IMR-90 (cell line): ENCODE results near the gene SAA4. TPM values are rescaled to one million over a fixed set of nuclear protein-coding genes. Genes with fewer than 3 reads are reported as not detected.

Source experiments
- ATAC-seq: fragments of 200-7000 bp; cut with Tn5 transposase; 2 replicates; pipeline ENCODE4 v1.9.1; 2020; ENCODE audit warnings: low read depth, mild to moderate bottlenecking, moderate library complexity
- BruUV-seq: library from RNA; stranded (reverse); fragments of 400-500 nt; replicated peaks from 2 replicates; lab custom pipeline; 2021; lab: Mats Ljungman, UMichigan
- CTCF ChIA-PET: fragments of 300-600 bp; formaldehyde crosslinking; extraction: SDS; loops from one replicate; lab custom pipeline; 2021; ENCODE audit warnings: antibody characterized with exemption; lab: Yijun Ruan, JAX
- POLR2A ChIA-PET: fragments of 300-600 bp; sonication (Branson Sonifier 250); formaldehyde crosslinking; loops from one replicate; lab custom pipeline; 2022; ENCODE audit warnings: antibody characterized with exemption; ENCODE audit not compliant: unreplicated experiment; lab: Charles Lee
- DNase-seq: peaks from one replicate; pipeline ENCODE4 v3.0.0; 2013
- H2AFZ ChIP-seq: replicated peaks from 2 replicates; pipeline ENCODE3; 2013; ENCODE audit warnings: low read length, mild to moderate bottlenecking; ENCODE audit not compliant: poor library complexity
- H2AK5ac ChIP-seq: 2 replicates; pipeline ENCODE4 v1.6.1; 2013; ENCODE audit warnings: low read depth, low read length, inconsistent platforms
- H2AK9ac ChIP-seq: replicated peaks from 2 replicates; pipeline ENCODE3; 2013; ENCODE audit warnings: mild to moderate bottlenecking, low read depth, low read length, moderate library complexity; ENCODE audit not compliant: poor library complexity
- H2BK120ac ChIP-seq: 2 replicates; pipeline ENCODE4 v1.6.1; 2013; ENCODE audit warnings: low read depth, low read length, inconsistent platforms
- H2BK15ac ChIP-seq: 3 replicates; pipeline ENCODE4 v1.6.1; 2013; ENCODE audit warnings: low read depth, low read length, inconsistent platforms
- H2BK20ac ChIP-seq: 2 replicates; pipeline ENCODE4 v1.6.1; 2013; ENCODE audit warnings: low read depth, mild to moderate bottlenecking, inconsistent platforms, low read length, moderate library complexity
- H2BK5ac ChIP-seq: 2 replicates; pipeline ENCODE4 v1.6.1; 2013; ENCODE audit warnings: mild to moderate bottlenecking, low read depth, low read length, inconsistent platforms; ENCODE audit not compliant: poor library complexity, severe bottlenecking
- H3K14ac ChIP-seq: replicated peaks from 2 replicates; pipeline ENCODE4 v1.6.1; 2013; ENCODE audit warnings: low read depth, low read length, inconsistent platforms
- H3K18ac ChIP-seq: 2 replicates; pipeline ENCODE4 v1.6.1; 2013; ENCODE audit warnings: low read depth, low read length, control low read depth
- H3K23ac ChIP-seq: 2 replicates; pipeline ENCODE4 v1.6.1; 2013; ENCODE audit warnings: low read depth, low read length, inconsistent platforms
- H3K27ac ChIP-seq: 2 replicates; pipeline ENCODE4 v1.5.1; 2013; ENCODE audit warnings: mild to moderate bottlenecking, control low read depth, low read length; ENCODE audit not compliant: insufficient read depth
- H3K27me3 ChIP-seq: 2 replicates; pipeline ENCODE4 v1.6.1; 2013; ENCODE audit warnings: low read length; ENCODE audit not compliant: control insufficient read depth, insufficient read depth
- H3K36me3 ChIP-seq: 2 replicates; pipeline ENCODE4 v1.6.1; 2013; ENCODE audit warnings: low read length, mixed read lengths; ENCODE audit not compliant: control insufficient read depth, insufficient read depth
- H3K4ac ChIP-seq: 2 replicates; pipeline ENCODE4 v1.6.1; 2013; ENCODE audit warnings: low read depth, low read length, inconsistent platforms
- H3K4me1 ChIP-seq: 2 replicates; pipeline ENCODE4 v1.6.1; 2013; ENCODE audit warnings: low read length, mixed read lengths; ENCODE audit not compliant: control insufficient read depth, insufficient read depth
- H3K4me2 ChIP-seq: 2 replicates; pipeline ENCODE4 v1.6.1; 2013; ENCODE audit warnings: low read depth, mild to moderate bottlenecking, control low read depth, low read length, moderate library complexity
- H3K4me3 ChIP-seq: 2 replicates; pipeline ENCODE4 v1.5.1; 2013; ENCODE audit warnings: low read depth, mild to moderate bottlenecking, control low read depth, low read length, moderate library complexity; ENCODE audit not compliant: insufficient read depth
- H3K56ac ChIP-seq: 2 replicates; pipeline ENCODE4 v1.6.1; 2013; ENCODE audit warnings: low read length, inconsistent platforms; ENCODE audit not compliant: insufficient read depth; ENCODE audit errors: extremely low read depth
- H3K79me1 ChIP-seq, 2 experiments: 2 replicates each; pipeline ENCODE4 v1.6.1; 2013; ENCODE audit warnings: low read length in 2 of 2, inconsistent platforms in 1 of 2, low read depth in 1 of 2
- H3K9ac ChIP-seq: 2 replicates; pipeline ENCODE4 v1.6.1; 2013; ENCODE audit warnings: low read depth, low read length, control low read depth
- H3K9me1 ChIP-seq: 2 replicates; pipeline ENCODE4 v1.6.1; 2013; ENCODE audit warnings: low read length, inconsistent platforms; ENCODE audit not compliant: insufficient read depth
- H3K9me3 ChIP-seq: 2 replicates; pipeline ENCODE4 v1.6.1; 2013; ENCODE audit warnings: low read length; ENCODE audit not compliant: control insufficient read depth, insufficient read depth
- H4K20me1 ChIP-seq: 2 replicates; pipeline ENCODE4 v1.6.1; 2013; ENCODE audit warnings: low read length, inconsistent platforms; ENCODE audit not compliant: insufficient read depth
- H4K5ac ChIP-seq: 2 replicates; pipeline ENCODE4 v1.6.1; 2013; ENCODE audit warnings: mild to moderate bottlenecking, low read depth, low read length, control low read depth
- H4K8ac ChIP-seq, 2 experiments: 2 replicates each; pipeline ENCODE4 v1.6.1; 2013; ENCODE audit warnings: low read depth in 2 of 2, low read length in 2 of 2, control low read depth in 1 of 2, inconsistent platforms in 1 of 2
- H4K91ac ChIP-seq: 2 replicates; pipeline ENCODE4 v1.6.1; 2013; ENCODE audit warnings: low read depth, low read length, inconsistent platforms; ENCODE audit not compliant: insufficient read depth
- CHD1 ChIP-seq: IDR thresholded peaks from 2 replicates; pipeline ENCODE4 v1.6.1; 2012; ENCODE audit warnings: low read depth, low read length, improper control_type of control experiment
- FOS ChIP-seq: fragments of 150-350 bp; IDR thresholded peaks from 2 replicates; pipeline ENCODE4 v1.6.1; 2016; ENCODE audit warnings: low read depth, low read length
- MAFK ChIP-seq: IDR thresholded peaks from 2 replicates; pipeline ENCODE4 v1.6.1; 2012; ENCODE audit warnings: low read depth, low read length, improper control_type of control experiment
- MAZ ChIP-seq: IDR thresholded peaks from 2 replicates; pipeline ENCODE4 v1.6.1; 2012; ENCODE audit warnings: low read depth, mild to moderate bottlenecking, low read length, improper control_type of control experiment, moderate library complexity, borderline replicate concordance
- NFE2L2 ChIP-seq: fragments of 150-350 bp; IDR thresholded peaks from 2 replicates; pipeline ENCODE4 v1.6.1; 2016; ENCODE audit warnings: low read depth, mild to moderate bottlenecking, low read length
- POLR2A ChIP-seq: IDR thresholded peaks from 2 replicates; pipeline ENCODE4 v1.6.1; 2012; ENCODE audit warnings: mild to moderate bottlenecking, low read depth, low read length
- RAD21 ChIP-seq: IDR thresholded peaks from 2 replicates; pipeline ENCODE4 v1.6.1; 2012; ENCODE audit warnings: low read length, improper control_type of control experiment
- RCOR1 ChIP-seq: IDR thresholded peaks from 2 replicates; pipeline ENCODE4 v1.6.1; 2012; ENCODE audit warnings: mild to moderate bottlenecking, low read length, improper control_type of control experiment; ENCODE audit not compliant: insufficient replicate concordance
- RFX5 ChIP-seq: IDR thresholded peaks from 2 replicates; pipeline ENCODE4 v1.8.0; 2012; ENCODE audit warnings: low read depth, mild to moderate bottlenecking, low read length, moderate library complexity
- SMC3 ChIP-seq: fragments of 150-350 bp; IDR thresholded peaks from 2 replicates; pipeline ENCODE4 v1.6.1; 2016; ENCODE audit warnings: low read depth, mild to moderate bottlenecking, antibody characterized with exemption, low read length, moderate library complexity
- WGBS, 2 experiments: methylation state at CpG; one replicate each; pipeline versions ENCODE4 v1.1.5 to v1.1.7; 2013; ENCODE audit warnings: missing lambda C conversion rate in 2 of 2; ENCODE audit not compliant: insufficient read length in 1 of 2; ENCODE audit errors: extremely low coverage in 2 of 2; 5-methylcytosine and 5-hydroxymethylcytosine counted together
- dilution Hi-C: fragments of 300-500 bp; cut with HindIII; formaldehyde crosslinking; loops from one replicate; pipeline ENCODE4 v1.14.3; 2018; ENCODE audit warnings: low sequenced_read_pairs; ENCODE audit not compliant: unreplicated experiment
- in situ Hi-C: fragments of 300-500 bp; cut with MboI; formaldehyde crosslinking; loops from 3 replicates; pipeline ENCODE4 v1.14.3; 2019; ENCODE audit warnings: low sequenced_read_pairs, inconsistent platforms, mixed read lengths
- intact Hi-C: fragments of 100-400 bp; cut with micrococcal nuclease; formaldehyde crosslinking; loops from 2 replicates; pipeline ENCODE4 v1.10.0; 2022
- polyA plus RNA-seq, 3 experiments: library from polyadenylated mRNA; depleted of rRNA; stranded (reverse); fragments of >200 nt; gene quantifications; 2 replicates each; pipeline ENCODE4 v1.2.3, GENCODE V29; 2012; ENCODE audit warnings: low replicate concordance in 1 of 3
- total RNA-seq: library from RNA; depleted of rRNA; stranded (reverse); fragments of >200 nt; gene quantifications from 2 replicates; pipeline ENCODE4 v1.2.3, GENCODE V29; 2012
- TF ChIP-seq, protein P1 (sequence below): conservative IDR thresholded peaks from 2 replicates; pipeline ENCODE4 v1.5.1; 2012; ENCODE audit warnings: mild to moderate bottlenecking, low read depth, low read length, improper control_type of control experiment
- TF ChIP-seq, protein P2 (sequence below): fragments of 150-350 bp; IDR thresholded peaks from 2 replicates; pipeline ENCODE4 v1.6.1; 2016; ENCODE audit warnings: low read depth, mild to moderate bottlenecking, low read length, moderate library complexity, borderline replicate concordance
- TF ChIP-seq, protein P3 (sequence below): fragments of 150-350 bp; IDR thresholded peaks from 2 replicates; pipeline ENCODE4 v1.6.1; 2017; ENCODE audit warnings: mild to moderate bottlenecking, antibody characterized with exemption, low read length, low read depth

Gene SAA4
- total and polyA plus RNA-seq, 2 of the 4 experiments (the other 2 are of a cell fraction) = not detected

DNA sequence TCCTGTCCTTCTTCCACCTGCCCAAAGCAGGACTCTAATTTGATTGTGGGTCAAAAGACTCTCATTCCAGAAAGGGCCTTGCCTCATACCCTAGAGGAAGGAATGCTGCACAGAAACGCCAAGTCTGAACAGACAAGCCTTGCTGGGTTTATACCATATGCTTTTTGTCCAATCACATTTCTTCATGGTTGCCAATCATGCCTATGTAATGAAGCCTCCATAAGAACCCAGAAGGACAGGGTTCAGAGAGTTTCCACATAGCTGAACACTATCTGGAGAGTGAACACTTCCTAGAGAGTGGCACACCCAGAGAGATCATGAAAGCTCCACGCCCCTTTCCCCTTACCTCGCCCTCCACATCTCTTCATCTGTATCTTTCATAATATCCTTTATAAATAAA is 16.6 kb upstream of the SAA4 start:
- H3K14ac ChIP-seq = no peak overlapping the region
- intact Hi-C loops = no loop called here
- H3K9ac ChIP-seq = no peak overlapping the region
- no peak overlapping the region for H3K18ac ChIP-seq
- no peak overlapping the region for H4K8ac ChIP-seq
- no peak overlapping the region for H3K56ac ChIP-seq
- no peak overlapping the region for H3K4me3 ChIP-seq
- H2BK5ac ChIP-seq = no peak overlapping the region
- H3K4me2 ChIP-seq = no peak overlapping the region
- H4K91ac ChIP-seq = no peak overlapping the region
- no peak overlapping the region for H3K4ac ChIP-seq
- no peak overlapping the region for H2BK20ac ChIP-seq
- H4K5ac ChIP-seq = no peak overlapping the region
- TF ChIP-seq MAFK = no peak
- TF ChIP-seq RAD21 = no peak
- no peak for TF ChIP-seq CHD1
- no peak for TF ChIP-seq FOS
- no peak for TF ChIP-seq RCOR1
- TF ChIP-seq, protein P1, sequence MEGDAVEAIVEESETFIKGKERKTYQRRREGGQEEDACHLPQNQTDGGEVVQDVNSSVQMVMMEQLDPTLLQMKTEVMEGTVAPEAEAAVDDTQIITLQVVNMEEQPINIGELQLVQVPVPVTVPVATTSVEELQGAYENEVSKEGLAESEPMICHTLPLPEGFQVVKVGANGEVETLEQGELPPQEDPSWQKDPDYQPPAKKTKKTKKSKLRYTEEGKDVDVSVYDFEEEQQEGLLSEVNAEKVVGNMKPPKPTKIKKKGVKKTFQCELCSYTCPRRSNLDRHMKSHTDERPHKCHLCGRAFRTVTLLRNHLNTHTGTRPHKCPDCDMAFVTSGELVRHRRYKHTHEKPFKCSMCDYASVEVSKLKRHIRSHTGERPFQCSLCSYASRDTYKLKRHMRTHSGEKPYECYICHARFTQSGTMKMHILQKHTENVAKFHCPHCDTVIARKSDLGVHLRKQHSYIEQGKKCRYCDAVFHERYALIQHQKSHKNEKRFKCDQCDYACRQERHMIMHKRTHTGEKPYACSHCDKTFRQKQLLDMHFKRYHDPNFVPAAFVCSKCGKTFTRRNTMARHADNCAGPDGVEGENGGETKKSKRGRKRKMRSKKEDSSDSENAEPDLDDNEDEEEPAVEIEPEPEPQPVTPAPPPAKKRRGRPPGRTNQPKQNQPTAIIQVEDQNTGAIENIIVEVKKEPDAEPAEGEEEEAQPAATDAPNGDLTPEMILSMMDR = no peak
- no peak for TF ChIP-seq NFE2L2
- TF ChIP-seq SMC3 = no peak
- no peak for TF ChIP-seq MAZ
- TF ChIP-seq, protein P2, sequence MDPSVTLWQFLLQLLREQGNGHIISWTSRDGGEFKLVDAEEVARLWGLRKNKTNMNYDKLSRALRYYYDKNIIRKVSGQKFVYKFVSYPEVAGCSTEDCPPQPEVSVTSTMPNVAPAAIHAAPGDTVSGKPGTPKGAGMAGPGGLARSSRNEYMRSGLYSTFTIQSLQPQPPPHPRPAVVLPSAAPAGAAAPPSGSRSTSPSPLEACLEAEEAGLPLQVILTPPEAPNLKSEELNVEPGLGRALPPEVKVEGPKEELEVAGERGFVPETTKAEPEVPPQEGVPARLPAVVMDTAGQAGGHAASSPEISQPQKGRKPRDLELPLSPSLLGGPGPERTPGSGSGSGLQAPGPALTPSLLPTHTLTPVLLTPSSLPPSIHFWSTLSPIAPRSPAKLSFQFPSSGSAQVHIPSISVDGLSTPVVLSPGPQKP = no peak
- TF ChIP-seq, protein P3, sequence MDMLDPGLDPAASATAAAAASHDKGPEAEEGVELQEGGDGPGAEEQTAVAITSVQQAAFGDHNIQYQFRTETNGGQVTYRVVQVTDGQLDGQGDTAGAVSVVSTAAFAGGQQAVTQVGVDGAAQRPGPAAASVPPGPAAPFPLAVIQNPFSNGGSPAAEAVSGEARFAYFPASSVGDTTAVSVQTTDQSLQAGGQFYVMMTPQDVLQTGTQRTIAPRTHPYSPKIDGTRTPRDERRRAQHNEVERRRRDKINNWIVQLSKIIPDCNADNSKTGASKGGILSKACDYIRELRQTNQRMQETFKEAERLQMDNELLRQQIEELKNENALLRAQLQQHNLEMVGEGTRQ = no peak
- no peak for TF ChIP-seq POLR2A
- TF ChIP-seq RFX5 = no peak
- H2BK120ac ChIP-seq = no peak overlapping the region
- ATAC-seq = no peak
- no peak overlapping the region for H3K27ac ChIP-seq
- no peaks in the 10 kb centered on the region for H3K36me3 ChIP-seq
- no peak overlapping the region for H2AK9ac ChIP-seq
- BruUV-seq = no TSS peak
- dilution Hi-C loops = no loop called here
- peaks cover 12% of the 10 kb centered on the region for H3K27me3 ChIP-seq
- ChIA-PET CTCF (interaction anchor here (0.7 kb wide), 1 partner anchor 58 kb away, joined by 4 read pairs; no protein-coding TSS in a partner anchor), POLR2A (no interaction called here)
- in situ Hi-C loops = no loop called here
- H3K23ac ChIP-seq = no peak overlapping the region
- no peaks in the 10 kb centered on the region for H3K9me3 ChIP-seq
- no peak overlapping the region for H2BK15ac ChIP-seq
- no peaks in the 10 kb centered on the region for H3K4me1 ChIP-seq
- no peak for DNase-seq
- no peaks in the 10 kb centered on the region for H3K79me1 ChIP-seq
- no peaks in the 10 kb centered on the region for H3K9me1 ChIP-seq
- no peak overlapping the region for H2AK5ac ChIP-seq
- no peak overlapping the region for H2AFZ ChIP-seq
- no peaks in the 10 kb centered on the region for H4K20me1 ChIP-seq
- 100% methylated on average over 1 of the region's 3 CpGs for WGBS, 2 experiments
